GM12874 (cell line): ENCODE data around the gene AAMP.

Source experiments
- CTCF ChIP-seq: IDR thresholded peaks from 2 replicates; pipeline ENCODE4 v1.5.1; 2011; ENCODE audit warnings: low read depth, mild to moderate bottlenecking, control low read depth, low read length, moderate library complexity; ENCODE audit not compliant: insufficient read depth

The AAMP gene

GRCh38 chr2:218229239-218229638 is 40.7 kb downstream of the AAMP start:
- no peak for TF ChIP-seq CTCF

GRCh38 chr2:218228366-218229090 is 41.4 kb downstream of the AAMP start:
- TF ChIP-seq CTCF = no peak

GRCh38 chr2:218226903-218227302 is 43.0 kb downstream of the AAMP start:
- no peak for TF ChIP-seq CTCF

GRCh38 chr2:218224186-218224585 is 45.8 kb downstream of the AAMP start:
- TF ChIP-seq CTCF = no peak

- TF ChIP-seq CTCF = no peak
Observed at GRCh38 chr2:218223046-218223445, 46.9 kb downstream of the AAMP start.

DNA sequence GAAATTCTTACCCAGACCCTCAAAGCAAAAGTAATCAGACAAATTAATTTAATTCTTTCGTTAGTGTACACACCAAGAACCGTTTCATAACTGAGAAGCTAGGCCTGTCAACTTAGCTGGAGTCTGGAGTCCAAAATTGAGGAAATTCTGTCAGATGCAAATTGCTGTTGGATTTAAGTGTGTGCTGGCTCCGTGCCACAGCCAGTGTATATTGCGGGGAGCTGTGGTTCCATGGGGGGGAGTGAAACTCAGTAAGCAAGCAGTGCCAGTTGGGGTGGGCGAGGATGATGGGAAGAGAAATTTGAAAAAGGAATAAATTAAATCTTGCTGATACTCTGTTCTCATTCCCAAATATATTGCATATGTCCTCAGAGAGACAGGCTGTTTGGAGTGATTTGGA is 48.9 kb downstream of the AAMP start:
- TF ChIP-seq CTCF = no peak

GRCh38 chr2:218219934-218220333 is 50.0 kb downstream of the AAMP start:
- TF ChIP-seq CTCF = no peak
